SU-DHL-6 (cell line): ENCODE measurements around the gene SYTL2.

Source experiments
- EZH2phosphoT487 ChIP-seq: fragments of 200-600 bp; sonication (generic), shearing (Covaris generic); conservative IDR thresholded peaks from 2 replicates; pipeline ENCODE4 v1.6.1; 2018; ENCODE audit warnings: mild to moderate bottlenecking, antibody characterized with exemption, low read length, moderate library complexity, mixed read lengths
- TF ChIP-seq, protein P1 (sequence below): fragments of 200-600 bp; sonication (generic); IDR thresholded peaks from one replicate; pipeline ENCODE4 v1.5.1; 2017; ENCODE audit warnings: antibody characterized with exemption, mild to moderate bottlenecking, low read length, moderate library complexity; ENCODE audit not compliant: insufficient read depth, poor library complexity, severe bottlenecking

DNA sequence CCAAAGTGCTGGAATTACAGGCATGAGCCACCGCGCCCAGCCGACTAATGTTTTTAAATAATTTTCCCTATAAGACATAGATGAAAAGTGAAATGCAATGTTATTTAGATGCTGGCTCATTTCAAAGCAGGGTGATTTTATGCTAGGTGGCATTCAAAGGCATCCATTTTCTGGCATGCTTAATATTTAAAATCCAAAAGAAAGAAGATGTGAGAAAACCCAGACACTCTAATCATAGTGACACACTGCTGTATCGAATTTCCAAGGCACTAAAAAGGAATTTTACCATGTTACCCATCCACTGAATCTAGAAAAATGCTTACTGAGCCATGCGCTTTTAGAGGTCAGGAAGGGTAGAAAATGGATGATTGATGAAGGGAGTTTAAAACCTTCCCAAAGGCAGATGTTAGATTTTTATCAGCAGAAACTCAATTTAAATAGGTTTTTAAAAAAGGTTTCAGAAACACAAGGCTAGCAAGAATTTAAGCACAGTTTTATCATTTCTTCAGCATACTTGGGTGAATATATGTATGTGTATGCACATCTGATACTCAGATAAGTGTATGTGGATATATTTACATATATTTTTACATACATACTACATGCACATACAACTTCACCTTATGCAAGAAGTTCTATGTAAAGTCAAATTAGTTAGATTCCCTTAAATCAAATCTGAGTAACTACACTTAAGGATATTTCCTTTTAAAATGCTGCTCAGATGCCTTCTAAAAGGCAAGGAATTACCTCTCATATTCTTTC lies 100.8 kb downstream of the SYTL2 start:
- TF ChIP-seq, protein P1, sequence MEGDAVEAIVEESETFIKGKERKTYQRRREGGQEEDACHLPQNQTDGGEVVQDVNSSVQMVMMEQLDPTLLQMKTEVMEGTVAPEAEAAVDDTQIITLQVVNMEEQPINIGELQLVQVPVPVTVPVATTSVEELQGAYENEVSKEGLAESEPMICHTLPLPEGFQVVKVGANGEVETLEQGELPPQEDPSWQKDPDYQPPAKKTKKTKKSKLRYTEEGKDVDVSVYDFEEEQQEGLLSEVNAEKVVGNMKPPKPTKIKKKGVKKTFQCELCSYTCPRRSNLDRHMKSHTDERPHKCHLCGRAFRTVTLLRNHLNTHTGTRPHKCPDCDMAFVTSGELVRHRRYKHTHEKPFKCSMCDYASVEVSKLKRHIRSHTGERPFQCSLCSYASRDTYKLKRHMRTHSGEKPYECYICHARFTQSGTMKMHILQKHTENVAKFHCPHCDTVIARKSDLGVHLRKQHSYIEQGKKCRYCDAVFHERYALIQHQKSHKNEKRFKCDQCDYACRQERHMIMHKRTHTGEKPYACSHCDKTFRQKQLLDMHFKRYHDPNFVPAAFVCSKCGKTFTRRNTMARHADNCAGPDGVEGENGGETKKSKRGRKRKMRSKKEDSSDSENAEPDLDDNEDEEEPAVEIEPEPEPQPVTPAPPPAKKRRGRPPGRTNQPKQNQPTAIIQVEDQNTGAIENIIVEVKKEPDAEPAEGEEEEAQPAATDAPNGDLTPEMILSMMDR: no peak
- TF ChIP-seq EZH2phosphoT487: no peak
